HG03354 (cell line): ENCODE data around the gene PSPC1.
"Not testable (repeated sequence)": the region's sequence is repeated elsewhere in the genome, so short reads cannot be mapped to it uniquely, and the experiment has no call there.

Experiments
- ATAC-seq: cut with Tn5 transposase; IDR thresholded peaks from one replicate; pipeline ENCODE4 v1.9.1; 2021; ENCODE audit warnings: mild to moderate bottlenecking; ENCODE audit not compliant: unreplicated experiment, poor library complexity, severe bottlenecking

The PSPC1 gene

GRCh38 chr13:19766591-19766990, 16.2 kb downstream of the PSPC1 start:
- ATAC-seq: no peak

- ATAC-seq: no peak
Measured at GRCh38 chr13:19764237-19764636, 18.5 kb downstream of the PSPC1 start.

DNA sequence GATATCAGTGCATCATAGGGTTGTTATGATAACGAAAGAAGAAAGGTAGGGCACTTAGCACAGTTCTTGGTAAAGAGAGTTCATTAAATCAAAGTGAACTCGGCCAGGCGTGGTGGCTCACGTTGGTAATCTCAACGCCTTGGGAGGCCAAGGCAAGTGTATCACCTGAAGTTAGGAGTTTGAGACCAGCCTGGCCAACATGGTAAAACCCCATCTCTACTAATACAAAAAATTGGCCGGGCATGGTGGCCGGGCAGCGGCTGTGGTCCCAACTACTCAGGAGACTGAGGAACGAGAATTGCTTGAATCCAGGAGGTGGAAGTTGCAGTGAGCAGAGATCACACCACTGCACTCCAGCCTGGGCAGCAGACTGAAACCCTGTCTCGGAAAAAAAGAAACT, 19.1 kb downstream of the PSPC1 start:
- no peak for ATAC-seq

DNA sequence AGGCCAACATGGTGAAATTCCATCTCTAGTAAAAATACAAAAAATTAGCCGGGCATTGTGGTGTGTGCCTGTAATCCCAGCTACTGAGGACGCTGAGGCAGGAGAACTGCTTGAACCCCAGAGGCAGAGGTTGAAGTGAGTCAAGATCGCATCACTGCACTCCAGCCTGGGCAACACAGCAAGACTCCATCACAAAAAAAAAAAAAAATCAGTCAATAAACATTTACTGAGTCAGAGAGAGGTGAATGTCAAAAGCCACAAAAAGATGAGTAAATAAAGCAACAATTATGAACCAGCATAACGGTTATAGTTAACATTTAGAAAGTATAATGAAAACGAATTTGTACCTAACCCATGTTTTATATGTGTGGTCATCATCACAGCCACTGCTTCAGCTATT, 23.1 kb downstream of the PSPC1 start:
- ATAC-seq: no peak

GRCh38 chr13:19742643-19743042, 40.1 kb downstream of the PSPC1 start:
- no peak for ATAC-seq

DNA sequence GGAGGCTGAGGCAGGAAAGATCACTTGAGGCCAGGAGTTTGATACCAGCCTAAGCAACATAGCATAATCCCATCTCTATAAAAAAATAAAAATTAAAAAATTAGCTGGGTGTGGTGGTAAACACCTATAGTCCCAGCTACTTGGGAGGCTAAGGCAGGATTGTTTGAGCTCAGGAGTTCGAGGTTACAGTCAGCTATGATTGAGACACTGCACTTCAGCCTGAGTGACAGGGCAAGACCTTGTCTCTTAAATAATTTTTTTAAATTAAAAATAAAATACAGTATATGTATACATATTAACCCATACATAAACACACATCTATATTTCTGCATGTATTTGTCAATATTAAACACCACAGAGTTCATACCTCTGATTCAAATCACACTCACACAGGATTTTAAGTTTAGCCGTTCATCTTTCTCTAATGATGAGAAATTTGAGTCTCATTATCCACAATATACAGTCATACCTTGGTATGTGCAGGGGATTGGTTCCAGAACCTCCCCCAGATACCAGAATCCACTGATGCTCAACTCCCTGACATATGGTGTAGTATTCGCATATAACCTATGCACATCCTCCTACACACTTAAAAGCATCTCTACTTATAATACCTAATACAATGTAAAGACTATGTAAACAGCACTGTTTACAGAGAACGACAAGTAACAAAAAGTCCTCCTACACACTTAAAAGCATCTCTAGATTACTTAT, 44.7 kb downstream of the PSPC1 start:
- ATAC-seq: no peak

GRCh38 chr13:19726611-19727010, 56.1 kb downstream of the PSPC1 start:
- ATAC-seq: no peak

GRCh38 chr13:19725320-19725719, 57.4 kb downstream of the PSPC1 start:
- ATAC-seq: no peak

- no peak for ATAC-seq
Measured at GRCh38 chr13:19720039-19720438, 62.7 kb downstream of the PSPC1 start.

DNA sequence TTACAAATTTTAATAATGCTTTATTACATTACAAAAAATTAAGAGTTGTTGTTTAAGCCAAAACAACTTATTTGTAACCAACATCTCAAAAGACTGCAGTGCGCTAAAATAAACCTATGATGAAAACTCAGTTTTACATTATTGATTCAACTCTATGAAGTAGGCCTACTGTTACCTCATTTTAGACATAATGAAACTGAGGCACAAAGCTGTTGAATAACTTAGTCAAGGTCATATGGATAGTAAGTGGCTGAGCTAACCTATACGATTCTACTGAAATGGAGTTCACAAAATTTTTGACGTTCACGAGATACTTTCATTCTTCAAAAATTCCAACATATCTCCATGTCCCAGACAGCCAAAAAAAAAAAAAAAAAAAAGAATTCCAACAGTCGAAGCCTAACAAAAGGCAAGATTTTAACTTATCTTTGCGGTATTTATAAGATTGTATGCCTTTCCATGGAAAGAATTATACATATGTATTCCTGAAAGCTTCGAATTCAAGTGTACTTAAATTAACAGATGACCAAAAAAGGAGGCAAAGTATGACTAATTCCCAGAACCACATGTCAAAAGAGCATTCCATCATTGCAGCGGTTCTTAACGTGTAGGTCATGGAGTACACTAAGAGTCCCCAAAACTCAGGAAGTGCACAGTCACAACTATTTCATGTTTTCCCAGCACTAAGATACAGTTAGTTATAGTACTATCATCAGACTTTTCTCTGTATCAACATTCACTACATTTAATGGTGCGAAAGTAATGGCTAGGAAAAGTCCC, 69.4 kb downstream of the PSPC1 start:
- ATAC-seq: no peak

- not testable (repeated sequence) for ATAC-seq
Measured at GRCh38 chr13:19709782-19710181, 73.0 kb downstream of the PSPC1 start.

DNA sequence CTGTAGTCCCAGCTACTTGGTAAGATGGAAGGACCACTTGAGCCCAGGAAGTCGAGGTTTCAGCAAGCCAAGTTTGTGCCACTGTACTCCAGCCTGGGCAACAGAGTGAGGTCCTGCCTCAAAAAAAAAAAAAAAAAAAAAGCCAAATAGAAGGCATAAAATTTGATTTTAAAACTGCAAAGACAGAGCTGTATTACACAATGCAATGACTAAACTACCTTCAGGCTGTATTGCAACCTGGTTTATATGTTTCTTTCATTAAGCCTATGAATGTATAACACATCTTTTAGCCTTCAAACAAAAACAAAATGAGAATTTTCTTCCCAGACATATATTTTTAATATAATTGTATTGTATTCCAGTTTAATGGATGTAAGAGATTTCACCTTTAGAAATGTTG, 73.7 kb downstream of the PSPC1 start:
- not testable (repeated sequence) for ATAC-seq

DNA sequence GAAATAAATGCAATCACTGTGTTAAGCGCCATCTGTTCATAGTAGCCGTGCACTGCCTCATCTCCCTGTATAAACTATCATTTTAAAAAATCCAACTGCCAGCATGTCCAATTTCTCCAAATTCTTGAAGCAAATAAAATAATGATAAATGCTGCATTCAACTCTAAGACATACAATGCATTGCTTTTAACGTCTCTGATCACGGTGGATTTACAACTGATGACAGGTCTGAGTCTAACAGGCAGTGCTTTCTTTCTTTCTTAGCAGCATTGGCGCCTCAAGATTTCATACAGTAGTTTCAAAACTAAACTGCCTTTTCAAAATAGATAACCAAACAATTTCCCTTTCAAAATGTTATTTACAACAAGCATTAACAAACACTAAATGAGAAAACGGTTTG, 78.5 kb downstream of the PSPC1 start:
- not testable (repeated sequence) for ATAC-seq

DNA sequence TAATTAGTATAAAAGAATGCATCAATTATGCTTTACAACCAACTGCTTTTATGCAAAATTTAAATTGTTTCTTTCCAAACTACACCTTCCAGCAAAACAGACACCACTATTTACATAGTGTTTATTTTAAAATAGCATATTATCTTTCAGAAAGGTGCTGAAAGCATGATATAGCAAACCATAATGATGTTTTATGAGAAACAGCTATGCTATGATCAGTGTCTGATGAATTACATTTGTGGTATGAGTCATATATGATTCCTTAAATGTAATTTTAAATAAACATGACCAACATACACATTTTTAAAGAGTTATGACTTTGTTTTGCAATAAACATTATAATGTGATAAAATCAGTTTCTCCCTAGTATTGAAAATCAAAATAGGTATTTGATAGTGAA, 81.1 kb downstream of the PSPC1 start:
- not testable (repeated sequence) for ATAC-seq

- not testable (repeated sequence) for ATAC-seq
Measured at GRCh38 chr13:19700963-19701362, 81.8 kb downstream of the PSPC1 start.

GRCh38 chr13:19695829-19696228, 86.9 kb downstream of the PSPC1 start:
- no peak for ATAC-seq

GRCh38 chr13:19695428-19695827, 87.3 kb downstream of the PSPC1 start:
- ATAC-seq: no peak

GRCh38 chr13:19691447-19691846, 91.3 kb downstream of the PSPC1 start:
- ATAC-seq: not testable (repeated sequence)

GRCh38 chr13:19685437-19685836, 97.3 kb downstream of the PSPC1 start:
- no peak for ATAC-seq

DNA sequence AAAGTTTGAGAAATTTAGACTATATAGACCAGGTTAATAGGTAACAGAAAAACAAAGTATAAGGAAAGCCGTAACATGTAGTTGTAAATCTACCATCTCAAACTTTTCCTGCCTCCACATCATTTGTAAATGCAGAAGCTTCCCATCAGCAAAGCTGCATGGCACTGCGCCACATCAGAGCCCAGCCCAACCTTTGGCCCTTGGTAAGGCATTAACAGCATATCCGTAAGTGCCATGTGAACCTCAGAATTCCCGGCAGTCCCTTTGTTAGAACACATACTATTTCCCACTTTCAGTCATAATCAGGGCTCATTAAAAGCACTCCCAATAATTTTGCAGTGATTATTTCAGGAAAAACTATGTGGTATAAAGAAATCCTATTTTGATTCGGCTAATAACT, 97.7 kb downstream of the PSPC1 start:
- ATAC-seq: no peak

- ATAC-seq: no peak
Measured at GRCh38 chr13:19681517-19681916, 101.2 kb downstream of the PSPC1 start.
